Mesenteric fat pad (tissue), 1 donor: Measurements from ENCODE around the gene CALML4. TPM values are rescaled to one million over a fixed set of nuclear protein-coding genes. Genes with fewer than 3 reads are reported as not detected.

Experiments used
- DNase-seq: peaks from one replicate; pipeline ENCODE4 v3.0.0-alpha.2; 2020; ENCODE audit warnings: low spot score
- total RNA-seq: library from RNA; stranded (reverse); fragmentation: NEBNext Ultra II Directional; extraction: Animal tissue kit (Norgen Biotek cat#: 25700); gene quantifications from one replicate; pipeline ENCODE4 v1.2.1, GENCODE V29; 2021
- donor health status: DM: yes; HTN: yes; CAD: no.

The CALML4 gene
- total RNA-seq, 1 donor from 2014 or later: 7.2 TPM

- DNase-seq: no peak
Observed at GRCh38 chr15:68150187-68150586, 54.9 kb downstream of the CALML4 start.

GRCh38 chr15:68149059-68149458 is 56.1 kb downstream of the CALML4 start:
- DNase-seq: no peak

- no peak for DNase-seq
Observed at GRCh38 chr15:68148039-68148438, 57.1 kb downstream of the CALML4 start.

- no peak for DNase-seq
Observed at GRCh38 chr15:68145706-68146105, 59.4 kb downstream of the CALML4 start.

- DNase-seq: no peak
Observed at GRCh38 chr15:68143785-68144184, 61.3 kb downstream of the CALML4 start.

- DNase-seq: no peak
Observed at GRCh38 chr15:68143129-68143528, 62.0 kb downstream of the CALML4 start.

Other genes starting within 250 kb of the CALML4 start
- 37.3 TPM for gene PIAS1, start 151.0 kb downstream of the CALML4 start, total RNA-seq
- 24.7 TPM for gene CLN6, start 24.4 kb upstream of the CALML4 start, total RNA-seq
- 48.7 TPM for gene FEM1B, start 72.4 kb upstream of the CALML4 start, total RNA-seq
- gene ITGA11, start 226.8 kb upstream of the CALML4 start, total RNA-seq: 4.5 TPM